ENCODE measurements around the gene ANXA3.

Gene ANXA3

DNA sequence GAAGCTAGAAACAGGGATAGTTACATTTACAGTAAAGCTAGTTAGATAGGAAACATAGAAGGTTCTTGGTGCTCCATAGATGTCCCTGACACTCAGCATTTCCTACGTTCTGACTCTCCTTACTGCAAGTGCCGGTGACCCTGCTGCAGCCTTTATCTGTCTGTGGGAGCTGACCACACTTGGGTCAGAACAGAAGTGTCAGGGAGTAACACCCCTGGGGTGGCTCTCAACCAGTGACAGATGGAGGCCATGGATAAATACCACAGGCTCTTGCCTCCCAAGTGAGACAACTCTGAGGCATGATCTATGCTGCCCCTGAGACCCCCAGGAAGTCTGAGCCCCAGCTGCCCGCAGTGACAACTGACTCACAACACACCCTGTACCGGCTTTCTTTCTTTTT, 69.8 kb downstream of the ANXA3 start:
- Histone ChIP-seq H3K27ac (no peak overlapping the region), H3K4me3 (no peak overlapping the region)
- TF ChIP-seq, protein P1, sequence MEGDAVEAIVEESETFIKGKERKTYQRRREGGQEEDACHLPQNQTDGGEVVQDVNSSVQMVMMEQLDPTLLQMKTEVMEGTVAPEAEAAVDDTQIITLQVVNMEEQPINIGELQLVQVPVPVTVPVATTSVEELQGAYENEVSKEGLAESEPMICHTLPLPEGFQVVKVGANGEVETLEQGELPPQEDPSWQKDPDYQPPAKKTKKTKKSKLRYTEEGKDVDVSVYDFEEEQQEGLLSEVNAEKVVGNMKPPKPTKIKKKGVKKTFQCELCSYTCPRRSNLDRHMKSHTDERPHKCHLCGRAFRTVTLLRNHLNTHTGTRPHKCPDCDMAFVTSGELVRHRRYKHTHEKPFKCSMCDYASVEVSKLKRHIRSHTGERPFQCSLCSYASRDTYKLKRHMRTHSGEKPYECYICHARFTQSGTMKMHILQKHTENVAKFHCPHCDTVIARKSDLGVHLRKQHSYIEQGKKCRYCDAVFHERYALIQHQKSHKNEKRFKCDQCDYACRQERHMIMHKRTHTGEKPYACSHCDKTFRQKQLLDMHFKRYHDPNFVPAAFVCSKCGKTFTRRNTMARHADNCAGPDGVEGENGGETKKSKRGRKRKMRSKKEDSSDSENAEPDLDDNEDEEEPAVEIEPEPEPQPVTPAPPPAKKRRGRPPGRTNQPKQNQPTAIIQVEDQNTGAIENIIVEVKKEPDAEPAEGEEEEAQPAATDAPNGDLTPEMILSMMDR (IDR thresholded peaks at IDR 0.05), result no peak
- DNase-seq (ENCODE audit: low spot score), result no peak

DNA sequence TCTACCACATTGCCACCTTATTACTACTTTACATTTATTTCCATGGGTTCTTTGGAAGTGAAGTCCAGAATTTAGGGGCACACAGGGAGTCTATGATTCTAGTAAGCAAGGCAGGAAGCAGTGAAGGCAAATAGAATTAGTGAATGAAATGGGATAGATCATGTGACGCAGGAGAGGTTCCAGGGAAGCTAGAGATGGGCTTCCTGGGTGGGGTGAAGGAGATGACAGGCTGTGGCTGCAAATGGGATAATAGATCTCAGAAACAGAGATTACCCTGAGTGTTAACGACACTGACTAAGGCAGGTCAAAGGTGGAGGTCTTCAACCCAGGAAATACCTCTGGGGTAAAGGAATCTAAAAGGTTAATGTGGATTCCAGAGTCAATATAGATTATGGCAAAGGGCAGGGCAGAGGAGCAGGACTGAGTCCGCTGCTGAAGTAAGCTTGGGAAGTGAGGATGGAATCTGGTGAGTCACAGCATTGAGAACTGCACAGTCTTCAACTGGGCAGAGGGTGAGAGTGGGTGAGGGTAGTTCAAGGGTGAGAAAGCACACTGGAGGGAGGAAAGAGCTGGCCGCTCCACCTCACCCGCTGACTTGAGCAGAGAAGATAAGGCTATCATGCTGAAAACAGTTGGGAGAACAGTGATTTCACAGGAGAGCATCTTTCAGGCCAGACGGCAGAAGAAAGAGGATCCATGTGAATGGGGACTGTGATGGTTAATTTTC, 70.8 kb downstream of the ANXA3 start:
- no peak overlapping the region for H3K27ac ChIP-seq
- H3K4me3 ChIP-seq, result no peak overlapping the region
- TF ChIP-seq, protein P1 (IDR thresholded peaks at IDR 0.05), result no peak
- DNase-seq (ENCODE audit: low spot score), result no peak

DNA sequence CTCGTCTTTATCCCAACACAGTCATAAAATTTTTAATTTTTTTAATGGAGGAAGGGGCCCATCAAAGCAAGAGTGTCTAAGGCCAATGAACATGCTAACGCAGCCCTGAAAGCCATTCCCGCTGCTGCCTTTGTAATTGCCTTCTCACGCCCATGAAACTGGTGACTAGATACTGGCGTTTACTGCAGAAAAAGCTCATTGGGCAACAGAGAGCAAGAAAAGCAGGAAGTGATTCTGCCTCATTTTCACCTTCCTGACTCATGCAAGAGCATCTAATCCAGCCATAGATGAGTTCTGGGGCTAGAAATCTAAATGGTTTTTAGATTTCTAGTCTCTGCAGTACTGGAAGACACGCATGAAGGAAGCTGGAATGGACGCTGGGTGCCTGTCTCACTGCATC, 72.5 kb downstream of the ANXA3 start:
- H3K4me3 ChIP-seq, result no peak overlapping the region
- no peak for DNase-seq (ENCODE audit: low spot score)
- TF ChIP-seq, protein P1 (IDR thresholded peaks at IDR 0.05), result no peak
- H3K27ac ChIP-seq, result no peak overlapping the region

DNA sequence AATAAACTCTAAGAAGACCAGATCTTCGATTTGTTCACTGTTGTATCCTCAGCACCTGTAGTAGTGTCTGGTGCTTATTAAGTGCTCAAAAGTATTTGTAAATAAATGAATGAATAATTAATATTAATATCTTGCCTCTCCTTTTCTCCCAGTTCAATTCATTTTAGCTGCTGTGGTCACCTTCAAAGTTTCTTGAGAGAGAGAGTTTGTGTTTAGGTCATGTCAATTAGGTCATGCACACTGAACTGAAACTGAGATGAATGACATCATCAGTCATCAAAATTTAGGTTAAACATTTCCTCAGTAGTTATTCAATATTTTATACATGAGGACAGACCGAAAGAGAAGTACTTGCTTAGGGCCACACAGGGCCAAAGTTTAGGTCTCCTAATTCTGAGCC, 73.5 kb downstream of the ANXA3 start:
- TF ChIP-seq, protein P1 (IDR thresholded peaks at IDR 0.05), result no peak
- H3K27ac ChIP-seq, result no peak overlapping the region
- DNase-seq (ENCODE audit: low spot score), result no peak

DNA sequence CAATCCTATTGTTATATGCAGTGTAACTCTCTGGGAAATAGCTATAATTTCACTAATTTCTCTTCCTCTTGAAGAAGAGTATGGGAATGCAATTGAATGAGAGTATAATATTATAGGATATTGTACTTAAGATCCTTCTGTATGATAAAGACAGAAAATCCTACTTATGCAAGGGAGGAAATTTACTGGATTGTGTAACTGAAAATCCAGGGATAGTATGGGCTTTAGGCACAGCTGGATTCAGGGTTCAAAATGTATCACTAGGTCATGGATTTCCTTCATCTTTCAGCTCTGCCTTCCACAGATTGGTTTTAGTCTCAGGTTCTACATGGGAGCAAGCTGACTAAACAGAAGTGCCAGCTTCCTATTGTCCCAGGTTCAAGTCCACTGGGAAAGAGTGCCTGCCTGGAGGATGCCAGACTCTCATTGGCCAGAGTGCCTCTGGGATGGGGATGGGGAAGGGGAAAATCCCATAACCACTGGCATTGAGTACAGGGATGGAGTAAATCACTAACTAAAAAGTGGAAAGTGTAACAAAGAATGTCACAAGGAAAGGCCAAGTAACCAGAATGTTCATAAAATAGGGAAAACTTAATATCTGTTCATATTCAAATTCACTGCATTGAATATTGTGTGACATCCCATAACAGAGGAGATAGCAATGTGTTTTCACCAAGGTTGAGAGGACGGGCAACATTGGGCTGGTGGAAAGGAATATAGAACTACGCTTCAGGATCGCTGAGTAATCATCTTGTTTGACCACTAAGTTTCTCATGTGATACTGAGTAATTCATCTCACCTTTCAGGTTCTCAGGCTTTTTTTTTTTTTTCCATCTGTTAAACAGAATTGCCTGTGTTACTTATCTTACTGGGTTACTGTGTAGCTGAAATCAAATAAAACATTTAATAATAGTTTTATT, 75.7 kb downstream of the ANXA3 start:
- Histone ChIP-seq H3K4me3 (no peak overlapping the region), H3K27ac (no peak overlapping the region)

More for the DNA sequence above, 73.5 kb downstream of the ANXA3 start:
- H3K4me3 ChIP-seq, result no peak overlapping the region

DNA sequence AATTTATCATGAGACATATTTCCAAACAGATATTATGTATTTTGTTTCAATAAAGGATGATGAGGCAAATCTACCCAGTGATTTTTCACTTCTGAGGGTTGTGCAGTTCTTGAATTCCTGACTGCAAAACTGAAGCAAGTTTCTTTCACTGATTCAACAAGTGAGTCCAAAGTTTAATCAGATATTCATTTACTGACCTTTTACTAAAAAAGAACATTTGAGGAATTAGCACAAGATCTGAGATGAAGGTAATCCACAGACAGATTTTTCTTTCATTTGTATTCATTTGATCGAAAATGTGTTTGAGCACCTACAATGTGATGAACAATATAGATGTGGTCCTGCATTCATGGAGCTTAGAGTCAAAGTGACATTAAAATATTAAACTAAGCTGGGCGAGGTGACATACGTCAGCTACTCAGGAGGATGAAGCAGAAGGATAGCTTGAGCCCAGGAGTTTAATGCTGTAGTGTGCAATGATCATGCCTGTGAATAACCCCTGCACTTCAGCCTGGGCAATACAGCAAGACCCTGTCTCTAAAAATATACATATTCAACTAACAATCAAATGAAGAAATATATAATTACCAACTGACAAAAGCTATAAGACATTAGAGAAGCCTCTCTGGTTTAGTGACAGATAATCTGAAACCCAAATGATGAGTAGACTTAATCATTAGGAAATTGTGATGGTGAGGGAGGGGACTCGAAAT, 76.6 kb downstream of the ANXA3 start:
- Histone ChIP-seq H3K27ac (no peak overlapping the region), H3K4me3 (no peak overlapping the region)
- TF ChIP-seq, protein P1 (IDR thresholded peaks at IDR 0.05), result no peak
- no peak for DNase-seq (ENCODE audit: low spot score)

More for the DNA sequence above, 75.7 kb downstream of the ANXA3 start:
- no peak for DNase-seq (ENCODE audit: low spot score)
- TF ChIP-seq, protein P1 (IDR thresholded peaks at IDR 0.05), result no peak
